Right atrium auricular region (tissue), 2 donors: Measurements from ENCODE around the gene BACH2. TPM values are rescaled to one million over a fixed set of nuclear protein-coding genes. Genes with fewer than 3 reads are reported as not detected.

Experiments used
- DNase-seq: peaks from one replicate; pipeline ENCODE4 v3.0.0-alpha.2; 2019; ENCODE audit warnings: low spot score
- H3K27ac ChIP-seq, 2 donors: fragments of 200-600 bp; sonication (generic); 1 replicate in 1 of 2; 2 replicates in 1 of 2; pipeline ENCODE4 v1.5.1; 2016 to 2019
- H3K27me3 ChIP-seq, 2 donors: fragments of 200-600 bp; sonication (generic); one replicate each; pipeline versions ENCODE4 v1.5.1 to v1.6.0; 2017 to 2019
- H3K36me3 ChIP-seq: fragments of 200-600 bp; sonication (generic); one replicate; pipeline ENCODE4 v1.5.1; 2016
- H3K4me1 ChIP-seq, 2 donors: fragments of 200-600 bp; sonication (generic); one replicate each; pipeline versions ENCODE4 v1.5.1 to v1.6.0; 2017 to 2019
- H3K4me3 ChIP-seq, 2 donors: fragments of 200-600 bp; sonication (generic); 1 replicate in 1 of 2; 2 replicates in 1 of 2; pipeline ENCODE4 v1.5.1; 2017 to 2019; ENCODE audit warnings: mild to moderate bottlenecking in 1 of 2, moderate library complexity in 1 of 2
- H3K9me3 ChIP-seq, 2 donors: fragments of 200-600 bp; sonication (generic); one replicate each; pipeline ENCODE4 v1.5.1; 2019
- CTCF ChIP-seq, 2 donors: fragments of 200-600 bp; sonication (generic); IDR thresholded peaks; one replicate each; pipeline ENCODE4 v1.5.1; 2019; ENCODE audit warnings: antibody characterized with exemption in 2 of 2
- total RNA-seq, 2 donors: library from RNA; depleted of rRNA; stranded (reverse); fragments of >200 nt; gene quantifications; one replicate each; pipeline ENCODE4 v1.1.0, GENCODE V29; 2016

BACH2 gene
- total RNA-seq, 2 donors from 2014 or later = 0.82 to 2.2 TPM

DNA sequence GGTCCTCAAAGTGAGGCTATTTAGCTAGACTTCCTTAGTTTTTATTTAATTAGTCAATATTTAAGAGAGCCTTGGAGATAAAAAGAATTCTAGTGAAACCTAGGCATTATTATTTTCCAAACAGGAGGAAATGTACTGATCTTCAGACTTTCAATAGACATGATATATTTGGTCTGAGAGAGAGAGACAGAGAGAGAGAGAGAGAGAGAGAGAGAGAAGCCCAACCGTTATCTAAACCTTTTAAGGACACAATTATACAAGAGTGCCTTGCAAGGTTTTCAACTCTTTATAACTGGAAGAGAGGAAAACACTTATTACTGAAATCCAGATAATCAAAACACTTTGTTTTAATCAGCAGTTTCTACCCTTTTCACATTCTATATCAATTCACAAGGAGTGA, 64.8 kb downstream of the BACH2 start:
- no peak overlapping the region for H3K4me3 ChIP-seq
- no peak for DNase-seq
- peaks cover 0 to 21% of the 10 kb centered on the region in 2 donors for H3K4me1 ChIP-seq
- no peaks in the 10 kb centered on the region for H3K27me3 ChIP-seq
- H3K36me3 ChIP-seq = no peaks in the 10 kb centered on the region
- no peaks in the 10 kb centered on the region for H3K9me3 ChIP-seq
- H3K27ac ChIP-seq = no peak overlapping the region
- no peak for TF ChIP-seq CTCF (IDR thresholded peaks at IDR 0.05)

DNA sequence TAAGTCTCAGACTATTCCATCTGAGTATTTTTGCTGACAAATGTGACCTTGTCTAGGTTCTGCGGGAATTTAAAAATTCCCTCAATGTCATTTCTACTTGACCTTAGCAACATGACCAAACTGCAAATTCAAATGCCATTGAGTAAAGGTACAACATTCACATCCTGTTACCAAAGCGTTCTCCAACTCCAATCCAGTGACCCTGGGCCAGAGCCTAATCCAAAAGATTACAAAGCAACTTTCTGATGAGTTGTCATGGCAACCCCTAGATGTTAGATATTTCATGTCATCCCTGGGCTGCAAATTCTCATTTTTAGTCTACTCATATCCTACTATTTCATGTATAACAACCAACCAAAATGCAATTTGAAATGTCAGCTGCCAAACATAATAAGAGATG, 65.3 kb downstream of the BACH2 start:
- H3K9me3 ChIP-seq = no peaks in the 10 kb centered on the region
- no peak overlapping the region for H3K4me3 ChIP-seq
- no peaks in the 10 kb centered on the region for H3K36me3 ChIP-seq
- no peak for DNase-seq
- peaks cover 0 to 21% of the 10 kb centered on the region in 2 donors for H3K4me1 ChIP-seq
- no peaks in the 10 kb centered on the region for H3K27me3 ChIP-seq
- peak overlapping the region in 1 of 2 donors; percentile 8 for H3K27ac ChIP-seq
- TF ChIP-seq CTCF (IDR thresholded peaks at IDR 0.05) = no peak

- Histone ChIP-seq H3K27me3 (no peaks in the 10 kb centered on the region), H3K4me3 (no peak overlapping the region), H3K9me3 (no peaks in the 10 kb centered on the region), H3K27ac (peak overlapping the region in 1 of 2 donors; percentile 8), H3K4me1 (peaks cover 0 to 21% of the 10 kb centered on the region in 2 donors), H3K36me3 (no peaks in the 10 kb centered on the region)
- no peak for TF ChIP-seq CTCF (IDR thresholded peaks at IDR 0.05)
- DNase-seq = no peak
Observed at GRCh38 chr6:90230548-90231215, 66.0 kb downstream of the BACH2 start.

DNA sequence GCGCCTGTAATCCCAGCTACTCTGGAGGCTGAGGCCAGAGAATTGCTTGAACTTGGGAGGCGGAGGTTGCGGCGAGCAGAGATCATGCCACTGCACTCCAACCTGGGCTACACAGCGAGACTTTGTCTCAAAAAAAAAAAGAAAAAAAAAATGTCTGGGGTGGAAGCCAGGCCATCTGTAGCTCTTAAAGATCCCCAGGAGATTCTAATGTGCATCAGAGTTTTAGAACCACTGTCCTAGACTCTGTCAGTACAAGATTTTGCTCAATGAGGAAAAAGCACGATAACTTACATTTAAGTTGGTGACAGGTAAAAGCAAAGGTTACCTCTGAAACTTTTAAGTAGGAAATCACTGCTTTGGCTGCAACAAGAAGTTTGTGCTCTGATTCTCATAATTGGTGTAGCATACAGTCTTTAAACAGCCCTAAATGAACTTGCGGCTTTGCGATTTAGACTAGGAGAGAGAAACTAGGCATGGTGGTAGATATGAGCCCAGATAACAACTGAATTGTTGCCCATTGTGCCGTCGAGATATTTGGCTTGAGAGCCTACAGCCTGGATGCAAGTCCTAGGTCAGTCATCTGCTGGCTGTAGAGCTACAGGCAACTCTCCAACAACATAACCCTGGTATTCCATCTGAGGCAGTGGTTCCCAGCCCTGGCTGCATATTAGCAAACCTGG, 67.2 kb downstream of the BACH2 start:
- no peaks in the 10 kb centered on the region for H3K9me3 ChIP-seq

DNA sequence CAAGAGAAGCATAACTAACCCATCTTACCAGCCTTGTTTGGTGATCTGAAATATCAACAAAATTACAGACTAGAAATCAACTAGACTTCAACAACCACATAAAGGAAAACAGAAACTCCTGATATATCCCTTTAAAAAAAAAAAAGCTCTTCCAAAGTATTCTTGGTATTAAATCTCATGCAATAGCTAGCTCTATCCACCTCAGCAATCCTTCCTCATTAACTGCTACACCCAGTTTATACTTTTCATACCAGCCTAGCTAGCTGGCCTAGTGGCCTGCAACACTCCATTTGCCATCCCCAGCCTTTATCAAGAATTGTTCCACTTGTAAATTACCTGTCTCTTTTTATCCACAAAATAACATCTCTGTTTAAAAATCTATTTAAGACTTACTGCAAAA, 69.0 kb downstream of the BACH2 start:
- Histone ChIP-seq H3K27ac (peak overlapping the region in 1 of 2 donors; percentile 55), H3K27me3 (no peaks in the 10 kb centered on the region), H3K36me3 (no peaks in the 10 kb centered on the region), H3K4me1 (peaks cover 0 to 21% of the 10 kb centered on the region in 2 donors), H3K4me3 (no peak overlapping the region), H3K9me3 (no peaks in the 10 kb centered on the region)
- no peak for DNase-seq
- TF ChIP-seq CTCF (IDR thresholded peaks at IDR 0.05) = no peak

More for the DNA sequence above, 67.2 kb downstream of the BACH2 start:
- Histone ChIP-seq H3K4me3 (no peak overlapping the region), H3K36me3 (no peaks in the 10 kb centered on the region), H3K27me3 (no peaks in the 10 kb centered on the region), H3K4me1 (peaks cover 0 to 21% of the 10 kb centered on the region in 2 donors), H3K27ac (no peak overlapping the region)
- no peak for TF ChIP-seq CTCF (IDR thresholded peaks at IDR 0.05)
- DNase-seq = no peak
